ENCODE data around the gene XYLT1.

DNA sequence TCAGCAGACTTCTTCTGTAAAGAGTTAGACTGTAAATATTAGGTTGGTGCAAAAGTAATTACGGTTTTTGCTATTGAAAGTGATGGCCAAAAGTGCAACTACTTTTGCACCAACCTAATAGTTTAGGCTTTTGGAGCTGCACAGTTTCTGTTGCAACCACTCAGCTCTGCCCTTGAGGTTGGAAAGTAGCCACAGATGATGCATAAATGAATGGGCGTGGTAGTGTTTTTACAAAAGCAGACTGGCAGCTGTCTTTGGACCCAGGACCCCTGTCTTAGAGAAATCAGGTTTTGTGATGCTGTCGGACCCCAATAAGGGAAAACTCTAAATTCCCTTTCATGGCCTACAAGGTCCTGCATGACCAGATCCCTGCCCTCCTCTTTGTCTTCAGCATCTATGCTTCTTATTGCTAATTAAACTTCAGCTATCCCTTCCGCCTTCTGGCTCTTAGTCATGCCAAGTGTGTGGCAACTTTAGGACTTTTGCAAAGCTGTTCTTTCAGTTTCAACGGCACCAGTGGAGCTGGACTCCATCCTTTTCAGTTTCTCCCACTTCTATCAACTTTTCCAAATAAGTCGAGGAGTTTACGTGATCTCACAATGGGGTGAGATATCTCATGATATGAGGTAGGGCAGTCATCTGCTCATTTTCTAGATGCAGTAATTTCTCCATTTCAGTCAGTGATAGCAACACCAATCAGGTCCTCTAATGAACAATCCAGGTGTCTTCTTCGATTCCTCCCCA, 232.3 kb downstream of the XYLT1 start:
- TF ChIP-seq, protein P1, sequence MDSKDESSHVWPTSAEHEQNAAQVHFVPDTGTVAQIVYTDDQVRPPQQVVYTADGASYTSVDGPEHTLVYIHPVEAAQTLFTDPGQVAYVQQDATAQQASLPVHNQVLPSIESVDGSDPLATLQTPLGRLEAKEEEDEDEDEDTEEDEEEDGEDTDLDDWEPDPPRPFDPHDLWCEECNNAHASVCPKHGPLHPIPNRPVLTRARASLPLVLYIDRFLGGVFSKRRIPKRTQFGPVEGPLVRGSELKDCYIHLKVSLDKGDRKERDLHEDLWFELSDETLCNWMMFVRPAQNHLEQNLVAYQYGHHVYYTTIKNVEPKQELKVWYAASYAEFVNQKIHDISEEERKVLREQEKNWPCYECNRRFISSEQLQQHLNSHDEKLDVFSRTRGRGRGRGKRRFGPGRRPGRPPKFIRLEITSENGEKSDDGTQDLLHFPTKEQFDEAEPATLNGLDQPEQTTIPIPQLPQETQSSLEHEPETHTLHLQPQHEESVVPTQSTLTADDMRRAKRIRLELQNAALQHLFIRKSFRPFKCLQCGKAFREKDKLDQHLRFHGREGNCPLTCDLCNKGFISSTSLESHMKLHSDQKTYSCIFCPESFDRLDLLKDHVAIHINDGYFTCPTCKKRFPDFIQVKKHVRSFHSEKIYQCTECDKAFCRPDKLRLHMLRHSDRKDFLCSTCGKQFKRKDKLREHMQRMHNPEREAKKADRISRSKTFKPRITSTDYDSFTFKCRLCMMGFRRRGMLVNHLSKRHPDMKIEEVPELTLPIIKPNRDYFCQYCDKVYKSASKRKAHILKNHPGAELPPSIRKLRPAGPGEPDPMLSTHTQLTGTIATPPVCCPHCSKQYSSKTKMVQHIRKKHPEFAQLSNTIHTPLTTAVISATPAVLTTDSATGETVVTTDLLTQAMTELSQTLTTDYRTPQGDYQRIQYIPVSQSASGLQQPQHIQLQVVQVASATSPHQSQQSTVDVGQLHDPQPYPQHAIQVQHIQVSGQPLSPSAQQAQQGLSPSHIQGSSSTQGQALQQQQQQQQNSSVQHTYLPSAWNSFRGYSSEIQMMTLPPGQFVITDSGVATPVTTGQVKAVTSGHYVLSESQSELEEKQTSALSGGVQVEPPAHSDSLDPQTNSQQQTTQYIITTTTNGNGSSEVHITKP (CRISPR knock-in tag; IDR thresholded peaks at IDR 0.05; ENCODE audit: low read depth): no peak
- no peak for TF ChIP-seq ZNF12 (CRISPR knock-in tag; IDR thresholded peaks at IDR 0.05)
- TF ChIP-seq CCDC6 (CRISPR knock-in tag; IDR thresholded peaks at IDR 0.05): no peak
- no peak for TF ChIP-seq MAFK (conservative IDR thresholded peaks at IDR 0.05 in 1 of 2, IDR thresholded peaks at IDR 0.05 in 1 of 2; ENCODE audit: low read length in 2 of 2)
- no peak for TF ChIP-seq ETV6 (CRISPR knock-in tag; conservative IDR thresholded peaks at IDR 0.05)
- TF ChIP-seq HNRNPL (IDR thresholded peaks at IDR 0.05; ENCODE audit: low read depth, low read length): no peak
- TF ChIP-seq, protein P2, sequence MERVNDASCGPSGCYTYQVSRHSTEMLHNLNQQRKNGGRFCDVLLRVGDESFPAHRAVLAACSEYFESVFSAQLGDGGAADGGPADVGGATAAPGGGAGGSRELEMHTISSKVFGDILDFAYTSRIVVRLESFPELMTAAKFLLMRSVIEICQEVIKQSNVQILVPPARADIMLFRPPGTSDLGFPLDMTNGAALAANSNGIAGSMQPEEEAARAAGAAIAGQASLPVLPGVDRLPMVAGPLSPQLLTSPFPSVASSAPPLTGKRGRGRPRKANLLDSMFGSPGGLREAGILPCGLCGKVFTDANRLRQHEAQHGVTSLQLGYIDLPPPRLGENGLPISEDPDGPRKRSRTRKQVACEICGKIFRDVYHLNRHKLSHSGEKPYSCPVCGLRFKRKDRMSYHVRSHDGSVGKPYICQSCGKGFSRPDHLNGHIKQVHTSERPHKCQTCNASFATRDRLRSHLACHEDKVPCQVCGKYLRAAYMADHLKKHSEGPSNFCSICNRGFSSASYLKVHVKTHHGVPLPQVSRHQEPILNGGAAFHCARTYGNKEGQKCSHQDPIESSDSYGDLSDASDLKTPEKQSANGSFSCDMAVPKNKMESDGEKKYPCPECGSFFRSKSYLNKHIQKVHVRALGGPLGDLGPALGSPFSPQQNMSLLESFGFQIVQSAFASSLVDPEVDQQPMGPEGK (CRISPR knock-in tag; IDR thresholded peaks at IDR 0.05): no peak

Data from HepG2 (cell line).